GM08714 (cell line): Measurements from ENCODE around the gene RAB24.
"Not testable (repeated sequence)": the region's sequence is repeated elsewhere in the genome, so short reads cannot be mapped to it uniquely, and the experiment has no call there.

ENCODE experiments used
- H3K4me3 ChIP-seq: fragments of 200-500 bp; sonication (Bioruptor generic); 2 replicates; pipeline ENCODE4 v1.5.1; 2014; ENCODE audit warnings: mild to moderate bottlenecking, low read length, inconsistent platforms
- ZNF274 ChIP-seq: IDR thresholded peaks from 2 replicates; pipeline ENCODE4 v1.6.1; 2012; ENCODE audit warnings: mild to moderate bottlenecking, low read depth, low read length

The RAB24 gene

DNA sequence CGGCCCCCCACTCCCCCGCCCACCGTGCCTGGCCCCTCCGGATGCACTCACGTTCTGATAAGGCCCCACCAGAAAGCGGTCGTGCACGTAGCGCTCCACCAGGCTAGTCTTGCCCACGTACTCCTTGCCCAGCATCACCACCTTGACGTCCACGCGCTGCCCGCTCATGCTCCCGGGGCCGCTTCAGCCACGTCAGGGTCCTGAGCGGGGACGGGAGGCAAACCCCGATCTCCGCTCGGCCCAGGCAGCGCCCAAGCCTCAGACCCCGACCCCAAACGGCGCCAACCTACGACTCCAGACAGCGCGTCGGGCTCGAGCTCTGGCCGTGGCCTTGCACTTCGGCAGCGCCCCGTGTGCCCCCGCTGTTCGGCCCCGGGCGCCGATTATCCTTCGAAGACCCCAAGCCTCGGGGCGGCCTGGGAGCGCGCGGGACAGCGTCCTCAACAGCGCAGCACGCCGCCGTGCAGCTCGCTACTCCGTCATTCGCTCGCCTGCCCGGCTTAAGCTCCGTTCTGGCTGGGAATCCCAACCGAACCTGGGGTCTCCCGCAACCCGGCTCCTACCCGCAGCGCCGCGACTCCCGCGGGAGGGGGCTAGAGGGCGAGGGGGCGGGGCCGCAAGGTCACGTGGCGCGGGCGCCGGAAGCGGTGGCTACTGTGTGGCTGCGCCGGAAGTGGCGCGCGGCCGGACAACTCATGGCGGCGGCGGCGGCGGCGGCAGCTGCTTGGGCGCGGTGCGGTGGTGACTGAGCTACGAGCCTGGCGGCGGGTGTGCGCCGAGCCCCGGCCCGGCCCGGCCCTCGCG, at the start of gene RAB24, which contains the start of gene PRELID1:
Gene RAB24 (minus strand): TSS at position 599 of the 804 bp plus-strand sequence. CDS start 431 bp downstream, at position 168.
Gene PRELID1 (plus strand): TSS at position 679 of the 804 bp plus-strand sequence. CDS start 187 bp downstream, outside the sequence.
- no peak for TF ChIP-seq ZNF274
- H3K4me3 ChIP-seq = peak within 1 kb of the TSS; percentile 73

DNA sequence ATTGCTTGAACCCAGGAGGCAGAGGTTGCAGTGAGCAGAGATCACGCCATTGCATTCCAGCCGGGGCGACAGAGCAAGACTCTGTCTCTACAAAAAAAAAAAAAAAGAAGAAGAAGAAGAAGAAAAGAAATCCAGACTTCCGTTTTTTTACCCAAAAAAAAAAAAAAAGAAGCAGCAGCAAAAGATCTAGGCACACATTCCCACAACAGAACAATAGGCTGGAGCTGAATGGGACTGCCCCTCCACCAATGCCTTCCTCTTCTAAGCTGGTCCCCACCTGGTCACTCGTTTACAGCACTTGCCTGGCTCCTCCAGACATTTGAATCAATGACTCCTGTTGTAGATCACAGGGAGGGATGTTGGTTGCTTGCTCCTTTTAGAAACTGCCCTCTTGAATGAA, 49.6 kb upstream of the RAB24 start:
- no peak overlapping the region for H3K4me3 ChIP-seq
- no peak for TF ChIP-seq ZNF274

DNA sequence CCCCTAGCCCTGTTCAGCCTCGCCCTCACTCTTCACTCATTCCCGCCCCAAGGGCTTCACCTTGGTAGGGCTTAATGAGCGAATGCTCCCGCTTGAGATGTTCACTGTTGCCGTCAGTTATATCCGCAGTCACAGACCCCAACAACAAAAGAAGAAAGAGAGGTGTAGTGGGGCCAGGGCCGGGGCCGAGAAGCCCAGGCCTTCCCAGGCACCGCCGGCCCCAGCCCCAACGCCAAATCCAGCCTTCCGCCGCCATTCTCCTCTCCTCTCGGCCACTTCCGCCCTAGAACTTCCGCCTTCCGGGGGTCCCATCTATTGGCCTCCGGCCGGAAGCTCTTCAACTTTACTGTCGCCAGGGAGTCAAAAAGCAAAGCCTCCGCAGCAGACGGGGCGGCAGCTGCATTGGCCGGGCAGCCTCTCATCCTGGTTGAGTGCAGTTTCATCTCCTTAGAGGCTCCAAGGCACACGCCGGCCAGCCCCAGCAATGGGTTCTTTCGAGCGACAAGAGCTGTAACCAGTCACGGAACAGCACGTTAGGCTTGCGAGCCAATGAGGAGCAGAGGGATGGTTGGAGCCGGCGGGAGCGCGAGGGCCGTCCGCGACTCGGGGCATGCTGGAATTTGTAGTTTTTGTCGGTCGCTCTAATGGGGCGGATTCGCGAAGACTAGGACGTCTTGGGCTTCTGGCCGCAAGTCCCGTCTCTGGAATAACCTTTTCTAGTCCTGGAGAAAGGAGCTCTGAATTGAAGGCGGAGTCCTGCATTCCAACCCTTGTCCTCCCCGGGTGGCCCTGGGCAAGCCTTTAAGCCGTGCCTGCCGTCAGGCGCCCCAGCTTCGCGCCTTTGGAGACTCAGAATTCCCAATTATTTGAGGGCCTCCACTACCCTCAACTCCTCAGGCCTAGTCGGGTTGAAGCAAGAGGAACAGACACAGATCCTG, 48.1 kb upstream of the RAB24 start, which contains the start of gene LMAN2:
Gene LMAN2 (minus strand): TSS at position 277 of the 938 bp plus-strand sequence. CDS start 21 bp downstream, at position 256.
- peak within 1 kb of the TSS; percentile 84 for H3K4me3 ChIP-seq
- TF ChIP-seq ZNF274 = no peak

DNA sequence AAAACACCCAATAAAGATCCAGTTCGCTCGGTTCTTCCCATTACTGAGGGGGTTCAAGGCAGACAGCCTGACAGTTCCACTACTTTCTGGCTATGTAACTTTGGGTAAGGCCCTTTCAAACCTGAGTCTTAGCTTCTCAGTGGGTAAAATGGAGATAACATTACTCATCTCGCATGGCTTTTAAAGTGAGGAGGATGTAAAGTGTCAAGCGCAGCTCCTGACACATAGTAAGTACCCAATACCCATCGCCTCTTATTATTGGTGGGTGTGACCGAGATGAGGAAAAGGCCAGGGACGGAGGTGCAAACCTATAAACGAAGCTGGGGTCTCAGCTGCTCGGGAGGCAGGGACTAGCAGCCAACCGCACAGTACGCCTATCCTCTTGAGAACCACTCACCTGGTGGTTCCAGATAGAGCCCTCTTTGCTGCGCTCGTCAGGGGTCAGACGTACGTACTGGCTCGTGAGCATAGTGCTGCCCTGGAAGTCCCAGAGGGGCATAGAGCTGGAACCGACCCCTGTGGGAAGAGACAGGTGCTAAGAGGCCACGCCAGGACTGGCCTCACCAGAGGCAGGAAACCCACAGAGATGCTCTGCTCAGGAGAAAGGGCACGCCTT, 47.4 kb upstream of the RAB24 start:
- TF ChIP-seq ZNF274 = no peak
- peak overlapping the region; percentile 84 for H3K4me3 ChIP-seq

DNA sequence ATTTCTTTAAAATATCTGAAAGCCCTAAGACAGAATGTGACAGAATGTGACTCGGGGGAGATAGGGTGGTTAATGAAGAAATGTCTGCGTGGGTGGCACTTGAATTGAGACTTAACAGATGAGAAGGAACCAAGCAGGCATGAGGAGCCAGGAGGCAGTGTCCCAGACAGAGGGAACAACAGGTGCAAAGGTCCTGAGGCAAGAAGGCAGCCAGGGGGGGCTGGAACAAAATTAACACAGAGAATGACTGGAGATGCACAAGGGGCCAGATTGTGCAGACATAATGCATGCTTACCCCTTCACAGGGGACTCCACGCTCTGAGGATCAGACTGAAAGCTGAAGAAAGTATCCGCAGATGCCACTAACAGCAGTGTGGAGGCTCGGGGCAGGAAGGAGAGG, 46.2 kb upstream of the RAB24 start:
- H3K4me3 ChIP-seq = peak overlapping the region; percentile 84; the same call in 1 of the 2 replicates
- no peak for TF ChIP-seq ZNF274

DNA sequence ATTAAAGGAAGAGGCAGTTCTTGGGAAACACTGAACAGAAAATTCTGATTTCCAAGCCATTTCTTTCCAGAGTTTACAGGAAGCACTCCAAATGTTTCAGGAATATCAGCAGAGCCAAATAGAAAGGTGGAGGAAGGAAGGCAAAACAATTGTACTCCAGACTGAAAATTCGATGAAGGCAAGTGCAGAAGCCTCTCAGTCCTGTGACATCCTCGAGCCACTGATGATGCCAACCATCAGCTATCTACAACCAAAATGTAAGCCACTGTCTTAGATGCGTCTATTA, 45.8 kb upstream of the RAB24 start:
- TF ChIP-seq ZNF274 = no peak
- no peak overlapping the region for H3K4me3 ChIP-seq

DNA sequence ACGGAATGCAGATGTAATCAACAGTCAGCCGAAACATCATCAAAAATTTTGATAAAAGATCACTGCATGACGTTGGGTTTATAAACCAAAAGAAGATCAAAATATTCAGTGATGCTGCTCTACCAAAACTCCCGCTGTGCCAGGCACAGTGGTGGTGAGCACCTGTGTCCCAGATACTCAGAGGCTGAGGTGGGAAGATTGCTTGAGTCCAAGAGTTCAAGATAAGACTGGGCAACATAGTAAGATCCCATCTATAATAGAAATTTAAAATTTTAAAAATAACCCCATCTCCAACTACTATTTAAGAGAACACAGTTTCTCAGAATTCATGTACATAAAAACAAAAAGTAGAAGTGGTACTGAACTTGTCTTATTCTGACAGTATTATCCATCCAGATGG, 44.2 kb upstream of the RAB24 start:
- H3K4me3 ChIP-seq = no peak overlapping the region
- TF ChIP-seq ZNF274 = no peak

DNA sequence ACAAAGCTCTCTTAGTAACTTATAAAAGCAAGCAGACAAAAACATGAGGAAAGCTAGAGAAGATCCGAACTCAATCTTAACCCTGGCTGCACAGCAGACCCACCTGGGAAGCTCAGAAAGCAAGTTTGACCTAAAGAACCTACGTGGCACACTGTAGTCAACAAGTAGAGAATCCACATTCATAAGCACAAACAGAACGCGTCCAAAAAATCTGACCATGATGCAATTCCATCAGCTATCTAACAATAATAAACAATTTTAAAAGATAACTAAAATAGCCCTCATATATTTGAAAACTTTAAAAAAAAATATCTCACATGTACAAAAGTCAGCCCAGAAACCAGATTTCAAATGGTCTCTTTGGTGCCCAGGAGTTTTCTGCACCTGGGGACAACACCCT, 43.3 kb upstream of the RAB24 start:
- no peak for TF ChIP-seq ZNF274
- H3K4me3 ChIP-seq = no peak overlapping the region

DNA sequence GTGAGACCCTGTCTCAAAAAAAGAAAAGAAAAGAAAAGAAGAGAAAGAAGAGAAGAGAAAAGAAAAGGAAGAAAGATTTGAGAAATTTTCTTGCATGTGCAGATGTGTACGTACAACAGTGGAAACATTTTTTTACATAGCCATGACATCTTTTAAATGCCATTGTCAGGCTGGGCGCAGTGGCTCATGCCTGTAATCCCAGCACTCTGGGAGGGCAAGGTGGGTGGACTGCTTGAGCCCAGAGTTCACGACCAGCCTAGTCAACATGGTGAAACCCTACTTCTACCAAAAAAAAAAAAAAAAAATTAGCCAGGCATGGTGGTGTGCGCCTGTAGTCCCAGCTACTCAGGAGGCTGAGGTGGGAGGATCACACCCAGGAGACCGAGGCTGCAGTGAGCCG, 41.4 kb upstream of the RAB24 start:
- no peak overlapping the region for H3K4me3 ChIP-seq
- TF ChIP-seq ZNF274 = no peak

DNA sequence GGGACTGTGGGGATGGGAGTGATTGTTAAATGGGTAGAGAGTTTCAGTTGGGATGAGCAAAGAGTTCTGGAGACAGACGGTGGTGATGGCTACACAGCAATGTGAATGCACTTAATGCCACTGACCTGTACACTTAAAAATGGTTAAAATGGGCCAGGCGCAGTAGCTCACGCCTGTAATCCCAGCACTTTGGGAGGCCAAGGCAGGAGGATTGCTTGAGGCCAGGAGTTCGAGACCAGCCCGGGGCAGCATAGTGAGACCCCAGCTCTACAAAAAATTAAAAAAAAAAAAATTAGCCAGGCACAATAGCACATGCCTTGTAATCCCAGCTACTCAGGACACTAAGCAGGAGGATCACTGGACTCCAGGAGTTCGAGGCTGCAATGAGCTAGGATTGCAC, 40.3 kb upstream of the RAB24 start:
- TF ChIP-seq ZNF274 = no peak

DNA sequence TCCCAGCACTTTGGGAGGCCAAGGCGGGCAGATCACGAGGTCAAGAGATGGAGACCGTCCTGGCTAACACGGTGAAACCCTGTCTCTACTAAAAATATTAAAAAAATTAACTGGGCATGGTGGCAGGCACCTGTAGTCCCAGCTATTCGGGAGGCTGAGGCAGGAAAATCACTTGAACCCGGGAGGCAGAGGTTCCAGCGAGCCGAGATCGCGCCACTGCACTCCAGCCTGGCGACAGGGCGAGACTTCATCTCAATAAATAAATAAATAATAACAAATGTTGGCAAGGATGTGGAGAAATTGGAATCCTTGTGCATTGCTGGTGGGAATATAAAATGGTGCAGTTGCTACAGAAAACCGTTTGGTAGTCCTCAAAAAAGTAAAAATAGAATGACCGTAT, 39.5 kb upstream of the RAB24 start:
- H3K4me3 ChIP-seq = not testable (repeated sequence)

More for the DNA sequence above, 40.3 kb upstream of the RAB24 start:
- H3K4me3 ChIP-seq = no peak overlapping the region

DNA sequence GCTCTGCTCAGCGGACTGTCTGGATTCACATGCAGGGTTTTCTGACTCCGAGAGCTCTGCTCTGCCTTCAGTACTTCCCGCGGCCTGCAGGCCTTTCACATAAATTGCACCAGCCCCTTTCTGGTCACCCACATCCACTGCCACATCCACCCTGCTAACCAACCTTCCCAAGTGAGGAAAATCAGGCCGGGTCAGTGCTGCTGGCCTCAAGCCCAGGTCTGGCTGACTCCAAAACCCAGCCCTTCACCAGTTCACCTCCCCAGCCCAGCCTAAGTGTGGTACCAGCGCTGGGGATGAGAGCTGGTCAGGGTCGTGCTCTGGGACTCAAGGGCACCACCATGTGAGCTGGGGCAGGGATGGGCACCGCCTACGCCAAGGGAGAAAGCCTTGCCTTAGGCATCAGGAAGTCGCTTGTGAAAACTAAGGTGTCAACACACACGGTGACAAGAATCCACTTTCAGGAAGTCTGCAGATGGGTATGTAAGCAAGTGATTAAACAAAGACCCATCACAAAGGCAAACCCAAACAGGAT, 35.7 kb upstream of the RAB24 start:
- no peak for TF ChIP-seq ZNF274
- H3K4me3 ChIP-seq = no peak overlapping the region

DNA sequence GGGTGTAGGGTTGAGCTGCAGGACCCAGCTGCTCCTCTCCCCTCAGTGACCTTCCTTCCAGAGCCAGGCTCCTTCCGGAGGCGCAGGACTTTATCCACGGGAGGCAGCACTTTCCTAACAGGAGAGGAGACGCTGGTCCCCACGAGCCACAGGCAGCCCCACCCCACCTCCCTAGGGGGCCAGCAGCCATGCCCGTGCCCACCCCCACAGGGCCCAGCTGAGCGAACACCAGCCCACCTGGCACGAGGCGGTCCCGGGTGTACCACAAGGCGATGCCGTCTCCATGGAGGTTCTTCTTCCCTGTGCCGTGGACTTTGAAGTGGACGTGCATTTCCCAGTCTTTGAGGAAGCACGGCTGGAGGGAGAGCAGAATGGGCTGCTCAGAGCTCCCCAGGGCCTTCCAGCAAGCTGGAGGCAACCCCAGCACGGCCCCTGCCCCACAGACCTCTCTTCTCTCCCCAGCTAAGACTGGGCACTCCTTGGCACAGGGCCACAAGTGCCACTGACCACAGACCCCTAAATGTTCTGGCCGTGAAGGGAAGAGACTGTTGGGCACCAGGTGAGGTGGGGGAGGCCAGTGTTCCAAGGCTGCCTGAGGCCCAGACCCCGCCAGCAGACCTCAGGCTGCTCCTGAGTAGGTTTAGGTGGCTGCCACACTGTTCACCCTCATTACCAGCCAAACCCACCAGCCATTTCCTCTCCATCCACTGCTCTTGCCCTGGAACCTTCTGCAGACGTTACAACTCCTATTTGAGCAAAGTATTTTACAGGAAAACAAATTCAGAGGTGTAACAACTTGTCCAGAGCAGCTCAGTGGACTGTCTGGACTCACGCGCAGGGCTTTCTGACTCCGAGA, 35.0 kb upstream of the RAB24 start:
- H3K4me3 ChIP-seq = no peak overlapping the region
- no peak for TF ChIP-seq ZNF274
